Measurements from ENCODE around the gene SLC29A4.
"Not testable (repeated sequence)": the region's sequence is repeated elsewhere in the genome, so short reads cannot be mapped to it uniquely, and the experiment has no call there.

The SLC29A4 gene

GRCh38 chr7:5274985-5275431 lies 7.7 kb upstream of the SLC29A4 start:
- DNase-seq = not testable (repeated sequence)

DNA sequence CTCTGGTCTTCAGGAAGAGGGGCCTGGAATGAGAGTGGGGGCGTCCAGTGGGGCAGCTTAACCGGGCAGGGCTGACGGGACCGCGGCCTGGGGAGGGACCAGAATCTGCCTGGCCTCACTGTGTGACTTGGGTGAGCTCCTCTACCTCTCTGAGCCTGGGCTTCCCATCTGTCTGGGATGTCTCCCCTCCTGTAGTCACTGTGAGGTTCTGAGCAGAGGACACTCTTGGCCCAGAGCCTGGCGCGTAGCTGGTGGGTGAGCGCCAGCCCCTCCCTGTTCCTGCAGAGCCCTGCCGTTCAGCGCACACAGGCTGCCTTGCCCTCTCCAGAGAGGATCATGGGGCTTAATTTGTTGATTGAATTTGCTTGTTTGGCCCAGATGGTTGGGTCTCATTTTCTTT lies 7.2 kb upstream of the SLC29A4 start:
- DNase-seq = peak; percentile 28 to 35

DNA sequence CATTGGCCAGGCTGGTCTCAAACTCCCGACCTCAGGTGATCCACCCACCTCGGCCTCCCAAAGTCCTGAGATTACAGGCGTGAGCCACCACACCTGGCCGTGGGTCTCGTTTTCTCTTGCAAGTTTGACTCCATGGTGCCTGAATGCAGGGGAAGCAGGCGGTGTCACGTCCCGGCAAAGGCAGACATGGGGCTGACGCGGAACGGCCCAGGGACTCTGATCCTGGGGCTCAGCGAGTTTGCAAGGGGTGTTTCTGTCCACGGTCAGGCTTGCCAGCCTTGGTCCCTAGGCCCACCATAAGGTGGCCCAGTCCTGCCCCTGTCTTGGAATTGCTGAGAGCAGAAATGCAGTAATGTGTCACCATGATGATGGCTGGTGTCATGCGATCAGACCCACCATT lies 6.6 kb upstream of the SLC29A4 start:
- DNase-seq = not testable (repeated sequence)

GRCh38 chr7:5276611-5277010 lies 6.1 kb upstream of the SLC29A4 start:
- no peak for DNase-seq

- no peak for DNase-seq
Observed at GRCh38 chr7:5278766-5279165, 4.0 kb upstream of the SLC29A4 start.

DNA sequence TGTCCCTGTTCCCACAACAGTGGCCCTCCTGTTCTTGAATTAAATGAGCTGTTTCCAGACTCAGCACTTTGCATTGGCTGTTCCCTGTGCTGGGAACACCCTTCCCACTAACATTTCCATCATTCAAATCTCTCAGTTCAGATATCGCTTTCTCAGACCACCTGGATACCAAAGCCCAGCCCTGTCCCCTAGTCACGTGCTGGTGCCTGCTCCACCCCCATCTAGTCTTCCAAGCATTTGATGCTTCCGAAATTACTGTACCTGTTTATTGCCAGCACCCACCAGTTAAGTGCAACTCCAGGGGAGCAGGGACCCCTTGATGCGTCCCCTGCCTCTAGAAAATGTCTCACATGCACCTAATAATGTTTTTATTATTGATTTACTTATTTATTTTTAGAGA lies 3.0 kb upstream of the SLC29A4 start:
- DNase-seq = no peak

DNA sequence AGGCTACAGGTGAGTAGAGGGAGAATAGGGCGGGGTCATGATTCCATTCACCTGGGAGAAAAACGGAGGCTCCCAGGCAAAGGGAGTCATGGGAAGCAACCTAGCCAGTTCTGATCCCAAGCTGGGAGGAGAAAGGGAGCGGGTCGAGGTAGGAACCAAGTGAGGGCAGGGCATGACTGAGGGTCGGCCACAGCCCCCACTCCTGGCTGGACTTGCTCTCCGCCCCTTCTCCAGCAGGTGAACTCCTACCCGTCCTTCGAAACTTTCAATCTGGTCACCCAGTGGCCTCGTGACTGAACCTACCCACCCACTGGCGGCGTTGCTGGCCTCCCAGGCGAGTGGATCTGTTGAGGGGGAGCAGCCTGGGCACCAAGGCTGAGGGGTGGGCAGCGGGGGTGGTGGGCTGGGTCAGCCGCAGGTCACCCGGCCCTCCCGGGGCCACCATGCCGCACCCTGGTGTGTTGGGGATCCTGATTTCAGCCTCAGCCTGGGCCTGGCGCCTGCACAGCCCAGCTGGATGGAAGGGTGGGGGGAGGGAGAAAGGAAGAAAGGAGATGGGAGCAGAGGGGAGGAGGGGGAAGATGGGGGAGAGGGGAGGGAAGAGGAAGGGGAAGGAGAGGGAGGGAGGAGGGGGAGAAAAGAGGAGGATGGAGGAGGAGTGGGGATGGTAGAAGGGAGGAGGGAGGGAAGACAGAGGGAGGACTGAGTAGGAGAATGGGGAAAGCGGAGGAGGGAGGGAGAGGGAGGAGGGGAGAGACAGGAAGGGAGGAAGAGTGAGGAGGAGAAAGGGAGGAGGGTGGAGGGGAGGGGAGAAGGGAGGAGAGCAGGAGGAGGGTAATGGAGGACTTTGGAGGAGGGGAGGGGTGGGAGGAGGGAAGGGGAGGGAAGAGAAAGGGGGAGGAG lies 894 bp upstream of the SLC29A4 start:
- not testable (repeated sequence) for DNase-seq

- DNase-seq = no peak
Observed at GRCh38 chr7:5283421-5284303, 919 bp downstream of the SLC29A4 start.

GRCh38 chr7:5284304-5285281 lies 1.9 kb downstream of the SLC29A4 start:
- DNase-seq = peak; percentile 74 to 75

DNA sequence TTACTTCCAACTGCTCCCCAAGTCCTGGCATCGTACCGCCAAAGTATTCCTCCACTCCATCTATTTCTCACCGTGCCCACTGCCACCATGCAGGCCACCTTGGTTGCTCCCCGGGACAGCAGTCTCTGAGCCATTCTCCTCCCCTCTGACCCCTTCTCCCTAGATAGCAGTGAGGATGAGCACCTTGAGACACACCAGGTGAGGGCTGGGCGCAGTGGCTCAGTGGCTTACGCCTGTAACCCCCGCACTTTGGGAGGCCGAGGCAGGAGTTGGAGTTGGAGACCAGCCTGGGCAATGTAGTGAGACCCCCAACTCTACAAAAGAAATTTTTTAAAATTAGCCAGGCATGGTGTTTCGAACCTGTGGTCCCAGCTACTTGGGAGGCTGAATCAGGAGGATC lies 4.2 kb downstream of the SLC29A4 start:
- no peak for DNase-seq

- DNase-seq = not testable (repeated sequence)
Observed at GRCh38 chr7:5287373-5287772, 4.6 kb downstream of the SLC29A4 start.

GRCh38 chr7:5287802-5288201 lies 5.1 kb downstream of the SLC29A4 start:
- DNase-seq = no peak

GRCh38 chr7:5288560-5288959 lies 5.8 kb downstream of the SLC29A4 start:
- DNase-seq = not testable (repeated sequence)

DNA sequence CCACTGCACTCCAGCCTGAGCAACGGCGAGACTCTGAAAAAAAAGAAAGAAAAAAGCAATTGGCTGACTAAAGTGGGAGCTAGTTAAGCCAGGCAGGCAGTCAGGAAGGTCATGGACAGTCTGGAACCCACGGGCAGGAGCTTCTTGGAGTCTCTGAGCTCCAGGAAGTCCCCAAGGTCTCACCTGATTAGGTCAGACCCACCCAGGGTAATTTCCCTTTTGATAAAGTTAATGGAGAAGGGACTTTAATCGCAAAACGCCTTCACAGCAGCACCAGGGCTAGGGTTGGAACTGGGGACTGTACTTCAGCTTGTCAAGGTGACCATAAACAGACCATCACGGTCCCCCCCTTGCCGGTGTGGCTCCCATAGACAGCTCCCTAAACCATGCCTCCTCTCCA lies 6.6 kb downstream of the SLC29A4 start:
- DNase-seq = no peak

DNA sequence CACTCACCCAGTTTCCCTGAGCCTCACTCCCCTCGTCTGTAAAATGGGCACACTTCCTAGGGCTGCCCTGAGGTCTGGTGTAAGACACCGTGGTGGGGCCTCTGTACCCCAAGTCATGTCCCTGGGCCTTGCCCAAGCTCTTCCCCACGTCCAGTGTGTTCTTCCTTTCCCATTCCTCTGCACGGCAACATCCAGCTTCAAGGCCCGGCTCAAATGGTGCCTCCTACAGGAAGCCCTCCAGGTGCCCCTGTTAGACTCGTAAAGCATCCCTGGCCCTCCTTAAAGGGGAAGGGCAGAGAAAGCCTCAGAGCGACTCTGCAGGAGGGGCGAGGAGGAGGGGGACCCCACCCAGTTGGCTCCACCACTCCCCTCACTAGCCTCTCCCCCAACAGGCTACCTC lies 8.6 kb downstream of the SLC29A4 start:
- no peak for DNase-seq

- not testable (repeated sequence) for DNase-seq
Observed at GRCh38 chr7:5291711-5292335, 9.1 kb downstream of the SLC29A4 start.

GRCh38 chr7:5294169-5294987 lies 11.6 kb downstream of the SLC29A4 start:
- no peak for DNase-seq

DNA sequence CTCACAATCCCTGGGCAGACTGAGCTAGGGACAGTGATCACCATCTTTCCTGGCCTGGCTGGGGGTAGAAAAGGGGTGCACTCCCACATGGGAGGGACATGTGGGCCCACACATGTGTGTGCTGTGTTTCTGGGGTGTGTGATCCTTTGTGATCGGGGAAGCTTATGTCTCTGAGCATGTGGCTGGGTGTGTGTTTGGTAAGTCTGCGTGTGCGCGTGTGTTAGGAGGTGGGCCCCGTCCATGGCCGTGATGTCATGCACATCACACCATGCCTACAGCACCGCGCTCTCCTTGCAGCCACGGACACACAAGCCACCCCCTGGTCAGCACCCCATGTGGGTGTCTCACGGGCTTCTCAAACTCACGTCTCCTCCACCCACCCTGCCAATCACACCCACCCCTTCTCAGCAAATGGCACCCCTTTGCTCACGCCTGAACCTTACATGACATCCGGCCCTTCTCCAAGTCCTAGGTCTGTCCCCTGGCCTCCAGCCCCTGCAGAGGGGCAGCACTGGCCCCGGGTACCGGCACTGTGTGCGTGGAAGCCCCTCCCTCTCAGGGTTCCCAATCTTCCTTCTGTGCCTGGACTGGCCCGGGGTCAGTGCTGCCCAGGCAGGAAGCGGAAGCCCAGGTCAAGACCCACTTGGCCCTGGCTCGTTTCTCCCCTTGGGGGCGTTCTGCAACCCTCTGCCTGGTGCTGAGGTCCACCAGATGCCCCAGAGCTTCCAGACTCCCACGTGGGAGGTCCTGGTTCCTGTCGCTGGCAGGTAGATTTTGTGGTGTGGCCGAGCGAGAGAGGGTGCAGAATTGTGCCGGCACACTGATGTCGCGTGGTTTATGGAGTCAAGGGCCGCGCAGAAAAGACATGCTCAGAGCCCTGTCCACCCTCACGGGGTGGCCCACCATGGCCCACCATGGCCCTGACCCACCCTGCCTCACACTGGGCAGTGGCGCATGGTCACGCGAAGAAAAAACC lies 12.6 kb downstream of the SLC29A4 start:
- no peak for DNase-seq

GRCh38 chr7:5296015-5296610 lies 13.4 kb downstream of the SLC29A4 start:
- DNase-seq = no peak
